Stimulated activated CD4-positive, alpha-beta T cell treated with anti-CD3 and anti-CD28 coated beads, Interleukin-4, amount 100 ng/mL, for 24 hours (primary cell): ENCODE data around the gene POLR3H.

ENCODE experiments used
- DNase-seq: peaks from one replicate; pipeline ENCODE4 v3.0.0-alpha.2; 2020

The POLR3H gene

DNA sequence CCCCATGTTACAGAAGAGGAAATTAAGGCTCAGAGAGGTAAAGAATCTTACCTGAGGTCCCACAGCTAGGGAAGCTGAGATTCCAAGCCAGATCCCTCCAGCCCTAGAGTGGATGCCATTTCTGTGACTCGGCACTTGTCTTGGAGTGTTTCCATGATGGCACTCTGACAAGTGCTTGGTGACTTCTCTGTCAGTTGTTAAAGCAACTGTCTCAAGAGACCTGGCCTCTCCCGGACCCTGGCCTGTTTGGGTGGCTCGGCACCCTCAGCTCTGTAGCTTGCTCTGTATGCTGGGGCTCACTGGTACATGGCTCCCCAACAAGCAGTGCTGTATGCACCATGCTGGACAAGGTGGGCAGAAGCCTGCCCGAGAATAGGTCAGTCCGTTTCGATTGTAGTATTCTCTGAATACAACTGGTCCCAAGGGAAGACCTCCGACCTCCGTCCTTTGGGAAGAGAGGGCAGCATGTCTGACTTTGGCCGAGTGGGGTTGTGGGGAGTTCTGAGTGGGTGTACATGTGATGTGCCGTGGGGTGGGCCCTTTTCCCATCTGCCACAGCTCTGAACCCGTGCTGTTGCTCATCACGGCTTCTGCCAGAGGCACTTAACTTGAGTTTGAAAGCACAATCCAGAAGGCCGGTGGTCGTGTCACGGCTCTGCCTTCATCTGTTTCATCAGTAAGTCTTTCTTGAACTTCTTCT lies 63.0 kb downstream of the POLR3H start:
- no peak for DNase-seq

DNA sequence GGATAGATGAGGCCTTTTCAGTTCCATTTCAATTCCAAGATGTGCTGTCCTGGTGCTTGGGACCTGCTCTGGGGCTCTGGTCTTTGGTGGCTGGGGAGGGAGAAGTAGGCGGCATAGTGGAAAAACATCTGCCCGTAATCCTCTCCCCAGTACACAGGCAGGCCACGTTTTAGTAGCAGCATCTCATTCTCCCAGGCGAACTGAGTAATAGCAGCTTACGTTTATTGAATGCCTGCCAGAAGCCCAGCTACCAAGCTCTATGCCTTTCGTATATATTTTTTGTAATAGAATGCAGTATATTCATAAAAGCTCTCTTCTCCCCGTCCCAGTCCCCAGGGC lies 63.9 kb downstream of the POLR3H start:
- DNase-seq = no peak

DNA sequence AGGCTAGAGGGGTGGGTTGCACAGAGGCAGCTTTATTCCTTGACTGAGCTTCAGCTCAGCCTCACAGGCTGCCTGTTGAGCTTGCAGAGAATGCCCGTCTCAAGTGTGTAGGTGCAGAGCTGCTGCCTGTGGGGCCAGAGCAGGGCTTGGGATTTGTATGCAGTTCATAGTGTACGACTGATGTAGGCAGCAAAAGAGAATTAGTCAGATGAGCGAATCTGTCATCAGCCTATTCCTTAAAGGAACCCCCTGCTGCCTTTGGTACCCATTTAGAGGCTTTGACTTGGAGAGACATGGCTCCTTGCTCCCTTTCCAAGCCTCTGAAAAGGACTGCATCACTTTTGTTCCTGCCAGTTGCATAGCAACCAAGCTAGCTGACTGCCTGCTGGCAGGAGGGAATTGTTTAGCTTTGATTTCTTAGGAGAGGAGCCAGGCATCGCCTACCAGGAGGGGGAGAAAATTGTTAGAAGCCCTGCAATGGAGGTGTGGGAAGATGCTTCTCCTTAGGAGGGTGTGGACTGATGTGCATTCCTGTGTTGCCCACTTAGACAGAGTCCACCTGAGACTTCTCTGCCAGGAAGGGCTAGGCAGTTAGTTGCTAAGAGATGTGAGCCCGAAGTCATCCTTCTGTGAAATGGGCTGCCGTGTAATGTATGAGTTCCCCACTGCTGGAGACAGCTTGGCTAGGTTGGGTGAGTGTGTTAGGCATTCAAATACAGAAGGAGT lies 64.4 kb downstream of the POLR3H start:
- DNase-seq = no peak

DNA sequence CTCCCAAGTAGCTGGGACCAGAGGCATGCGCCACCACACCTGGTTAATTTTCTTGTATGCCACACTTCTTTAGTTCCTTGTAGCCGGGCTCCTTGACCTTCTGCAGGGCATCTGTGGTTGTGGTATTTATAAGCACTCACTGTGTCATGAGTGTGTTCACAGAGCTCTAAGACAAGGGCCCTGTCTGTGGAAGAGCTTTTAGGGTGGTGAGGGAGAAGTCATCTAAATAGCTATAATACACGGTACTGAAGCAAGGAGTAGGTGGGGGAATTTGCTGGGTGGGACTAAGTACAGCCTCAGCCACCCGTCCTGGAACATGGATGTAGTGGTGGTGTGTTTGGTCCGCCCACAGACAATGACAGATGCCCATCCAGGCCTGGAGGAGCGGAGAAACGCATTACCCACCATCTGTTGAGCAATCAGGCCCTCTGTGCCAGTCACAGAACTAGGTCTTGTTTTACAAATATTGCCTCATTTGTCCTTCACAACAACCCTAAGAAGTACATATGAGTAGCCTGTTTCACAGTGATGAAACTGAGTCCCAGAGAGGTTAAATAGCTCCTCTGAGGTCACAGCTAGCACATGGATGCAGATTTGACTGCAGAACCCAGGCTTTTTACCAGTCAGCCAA lies 65.3 kb downstream of the POLR3H start:
- DNase-seq = peak; percentile 7

DNA sequence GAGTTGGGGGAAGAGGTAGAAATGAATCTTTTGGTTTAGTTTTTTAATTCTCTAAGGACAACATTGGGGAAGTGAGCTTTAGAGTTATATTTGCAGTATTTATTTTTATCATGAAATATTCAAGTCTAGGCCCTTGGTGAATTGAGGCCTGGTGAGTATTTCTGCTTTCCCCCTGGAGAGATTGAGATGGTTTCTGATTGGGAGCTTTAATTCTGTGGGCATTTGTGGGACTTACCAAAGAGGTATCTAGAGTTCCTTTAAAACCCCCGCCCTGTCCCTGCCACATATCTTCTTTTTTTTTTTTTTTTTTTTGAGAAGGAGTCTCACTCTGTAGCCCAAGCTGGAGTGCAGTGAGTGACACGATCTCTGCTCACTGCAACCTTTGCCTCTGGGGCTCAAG lies 65.8 kb downstream of the POLR3H start:
- DNase-seq = no peak
